ENCODE data around the gene SLC22A17.

Gene SLC22A17

DNA sequence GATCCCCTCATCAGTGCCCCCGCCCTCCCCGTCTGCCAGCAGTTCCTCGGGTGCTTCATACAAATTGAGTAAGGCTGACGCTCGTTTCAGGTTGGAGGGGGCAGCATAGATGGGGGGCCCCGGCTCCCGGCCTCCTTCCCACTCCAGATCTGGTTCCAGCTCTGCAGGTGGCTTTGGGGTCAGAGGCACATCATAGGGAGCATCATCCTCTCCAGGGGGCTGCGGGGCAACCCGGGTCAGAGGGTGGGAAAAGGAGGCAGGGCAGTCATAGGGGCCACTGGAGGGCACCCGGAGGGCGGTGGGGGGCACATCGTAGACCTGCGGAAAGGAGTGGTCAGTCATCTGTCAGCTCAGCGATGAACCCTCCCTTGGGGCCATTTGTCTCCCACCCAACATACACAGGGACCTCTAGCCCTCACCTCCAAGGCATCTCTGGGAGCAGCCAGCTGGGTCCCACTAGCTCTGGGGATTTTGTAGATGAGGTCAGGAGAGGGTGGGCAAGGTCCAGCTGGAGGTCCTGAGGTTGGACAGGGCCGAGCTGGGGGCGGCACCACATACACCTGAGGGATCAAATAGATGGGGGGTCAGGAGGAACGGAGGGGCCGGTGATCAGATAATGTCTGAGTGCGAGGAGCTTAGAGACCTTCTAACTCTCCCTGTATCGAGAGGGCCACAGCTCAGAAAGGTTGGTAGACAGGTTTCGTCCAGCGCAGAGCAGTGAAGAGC is 7.2 kb upstream of the SLC22A17 start:
- H3K4me3 ChIP-seq (ENCODE audit: low read depth, low read length): no peak overlapping the region
- TF ChIP-seq, protein P1, sequence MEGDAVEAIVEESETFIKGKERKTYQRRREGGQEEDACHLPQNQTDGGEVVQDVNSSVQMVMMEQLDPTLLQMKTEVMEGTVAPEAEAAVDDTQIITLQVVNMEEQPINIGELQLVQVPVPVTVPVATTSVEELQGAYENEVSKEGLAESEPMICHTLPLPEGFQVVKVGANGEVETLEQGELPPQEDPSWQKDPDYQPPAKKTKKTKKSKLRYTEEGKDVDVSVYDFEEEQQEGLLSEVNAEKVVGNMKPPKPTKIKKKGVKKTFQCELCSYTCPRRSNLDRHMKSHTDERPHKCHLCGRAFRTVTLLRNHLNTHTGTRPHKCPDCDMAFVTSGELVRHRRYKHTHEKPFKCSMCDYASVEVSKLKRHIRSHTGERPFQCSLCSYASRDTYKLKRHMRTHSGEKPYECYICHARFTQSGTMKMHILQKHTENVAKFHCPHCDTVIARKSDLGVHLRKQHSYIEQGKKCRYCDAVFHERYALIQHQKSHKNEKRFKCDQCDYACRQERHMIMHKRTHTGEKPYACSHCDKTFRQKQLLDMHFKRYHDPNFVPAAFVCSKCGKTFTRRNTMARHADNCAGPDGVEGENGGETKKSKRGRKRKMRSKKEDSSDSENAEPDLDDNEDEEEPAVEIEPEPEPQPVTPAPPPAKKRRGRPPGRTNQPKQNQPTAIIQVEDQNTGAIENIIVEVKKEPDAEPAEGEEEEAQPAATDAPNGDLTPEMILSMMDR (IDR thresholded peaks at IDR 0.05; ENCODE audit: low read depth, low read length): no peak

DNA sequence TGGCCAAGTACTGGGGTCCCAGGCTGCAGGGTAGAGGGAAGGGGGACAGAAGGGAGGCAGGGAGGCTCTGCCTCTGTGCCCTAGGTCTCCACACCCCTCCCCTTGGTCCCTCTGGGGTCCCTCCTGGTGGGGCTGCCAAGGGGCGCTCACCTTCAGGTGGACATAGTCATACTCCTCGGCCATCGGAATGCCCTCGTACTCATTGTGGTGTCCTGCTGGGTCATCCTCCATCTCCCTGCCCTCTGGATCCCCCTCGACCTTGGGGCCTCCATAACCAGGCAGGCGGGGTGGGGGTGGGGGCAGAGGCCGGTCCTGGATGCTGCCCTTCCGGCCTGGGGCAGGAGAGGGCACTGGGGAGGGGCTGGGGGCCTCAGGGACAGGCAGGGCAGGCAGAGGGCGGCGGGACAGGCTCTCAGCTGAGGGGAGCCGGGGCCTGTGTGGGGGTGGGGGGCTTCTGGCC is 6.5 kb upstream of the SLC22A17 start:
- TF ChIP-seq, protein P1 (IDR thresholded peaks at IDR 0.05; ENCODE audit: low read depth, low read length): no peak
- H3K4me3 ChIP-seq (ENCODE audit: low read depth, low read length): no peak overlapping the region

DNA sequence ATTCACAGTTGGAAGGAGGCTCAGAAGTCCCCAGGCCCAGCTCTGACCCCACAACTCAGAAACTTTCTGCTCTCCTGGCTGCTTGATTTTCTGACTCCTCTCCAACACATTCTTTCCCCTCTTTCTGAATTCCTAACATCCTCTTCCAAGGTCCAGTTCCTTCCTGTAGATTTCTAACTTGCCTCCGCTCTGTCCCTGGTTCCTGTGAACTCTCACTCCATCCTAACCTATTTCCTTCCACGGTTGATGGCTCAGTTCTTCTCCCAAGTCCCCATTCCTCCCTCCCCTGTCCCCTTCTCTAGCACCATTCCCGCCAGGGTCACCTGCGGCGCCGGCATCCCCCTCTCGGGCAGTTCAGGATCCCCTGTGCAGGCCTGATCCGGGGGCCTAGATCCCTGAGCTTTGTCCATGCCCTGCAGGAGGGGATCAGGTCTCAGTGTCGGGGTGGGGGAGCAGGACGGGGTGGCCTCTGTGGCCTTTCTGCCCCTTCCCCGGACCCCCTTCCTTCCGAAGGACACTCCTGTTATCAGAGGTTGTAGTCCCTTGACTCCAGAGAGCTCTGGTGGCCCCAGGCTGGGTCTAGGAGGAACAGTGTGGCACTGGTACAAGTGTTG is 6.0 kb upstream of the SLC22A17 start:
- TF ChIP-seq, protein P1 (IDR thresholded peaks at IDR 0.05; ENCODE audit: low read depth, low read length): no peak
- no peak overlapping the region for H3K4me3 ChIP-seq (ENCODE audit: low read depth, low read length)

DNA sequence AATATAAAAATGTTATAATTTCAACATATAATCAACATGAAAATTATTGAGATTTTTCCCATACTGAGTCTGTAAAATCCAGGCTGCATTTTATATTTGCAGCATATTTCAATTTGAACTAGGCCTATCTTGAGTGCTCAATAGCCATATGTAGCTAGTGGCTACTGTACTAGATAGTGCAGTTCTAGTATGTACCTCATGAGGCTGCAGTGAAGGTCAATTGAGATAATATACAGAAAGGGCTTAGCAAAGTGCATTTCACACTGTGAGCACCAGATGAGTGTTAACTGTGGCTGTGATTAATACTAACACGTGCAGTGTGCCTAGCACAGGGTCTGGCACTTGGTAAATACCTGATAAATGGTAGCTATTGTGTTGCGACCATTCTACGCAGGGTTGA is 5.4 kb upstream of the SLC22A17 start:
- TF ChIP-seq, protein P1 (IDR thresholded peaks at IDR 0.05; ENCODE audit: low read depth, low read length): no peak

DNA sequence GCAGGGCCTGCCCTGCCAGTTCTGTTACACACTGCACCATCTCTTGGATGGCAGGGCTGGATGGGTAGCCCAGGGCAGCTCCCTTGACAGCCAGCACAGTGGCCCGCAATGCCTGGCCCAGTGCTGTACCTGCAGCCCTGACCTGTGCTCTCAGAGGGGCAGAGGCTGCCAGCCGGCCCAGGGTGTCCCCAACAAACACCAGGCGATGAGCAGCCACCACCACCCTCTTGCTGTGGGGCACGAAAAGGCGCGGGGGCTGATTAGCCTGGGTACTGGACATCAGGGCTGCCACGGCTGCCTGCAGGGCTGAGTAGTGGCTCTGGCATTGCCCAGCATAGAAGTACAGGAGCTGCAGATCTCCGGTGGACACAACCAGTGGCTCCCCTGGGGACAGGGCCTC is 4.6 kb upstream of the SLC22A17 start:
- TF ChIP-seq, protein P1 (IDR thresholded peaks at IDR 0.05; ENCODE audit: low read depth, low read length): no peak
- H3K4me3 ChIP-seq (ENCODE audit: low read depth, low read length): no peak overlapping the region

More for the DNA sequence above, 5.4 kb upstream of the SLC22A17 start:
- H3K4me3 ChIP-seq (ENCODE audit: low read depth, low read length): no peak overlapping the region

DNA sequence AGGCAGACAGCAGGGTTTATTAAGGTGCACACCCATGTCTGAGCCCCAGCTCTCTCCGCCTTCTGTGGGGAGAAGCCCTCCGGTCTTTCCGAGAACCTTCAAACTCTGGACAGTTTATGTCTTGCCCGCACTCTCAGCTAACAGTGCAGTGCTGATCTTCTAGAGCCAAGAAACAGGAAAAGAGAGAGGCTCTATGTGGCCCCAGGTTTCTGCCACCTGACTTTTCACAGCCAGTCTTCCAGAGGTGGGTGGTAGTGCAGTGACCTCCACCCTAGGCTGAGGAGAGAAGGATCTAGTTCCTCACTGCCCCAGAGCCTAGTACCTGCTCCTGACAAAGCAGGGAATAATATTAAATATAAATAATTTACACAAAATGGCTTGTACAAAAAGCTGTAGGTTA is 4.0 kb upstream of the SLC22A17 start:
- H3K4me3 ChIP-seq (ENCODE audit: low read depth, low read length): no peak overlapping the region
- TF ChIP-seq, protein P1 (IDR thresholded peaks at IDR 0.05; ENCODE audit: low read depth, low read length): no peak

DNA sequence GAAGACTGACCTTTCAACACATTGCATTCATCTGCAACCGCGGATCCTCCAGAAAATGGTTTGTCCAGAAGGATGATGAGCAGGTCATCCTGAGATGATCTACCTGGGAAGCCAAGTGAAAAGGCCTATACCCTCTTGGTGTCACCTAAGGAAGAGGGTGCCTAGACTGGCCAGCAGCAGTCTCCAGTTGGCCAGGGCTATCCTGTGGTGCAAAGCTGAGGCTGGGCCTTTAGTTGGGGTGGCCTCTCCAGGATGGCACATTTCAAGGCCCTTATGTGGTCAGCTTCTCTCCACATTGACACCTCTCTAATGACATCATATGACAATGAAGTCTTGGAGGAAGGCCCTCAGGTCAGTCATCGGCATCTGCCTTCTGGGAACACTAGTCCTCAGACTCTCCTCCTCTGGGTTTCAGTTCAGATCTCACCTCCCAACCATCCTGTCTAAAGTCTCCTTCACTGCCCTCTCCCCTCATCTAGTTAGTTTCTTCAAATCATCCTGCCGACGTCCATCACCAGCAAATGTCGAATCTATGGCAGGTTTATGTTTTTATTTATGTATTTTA is 3.3 kb upstream of the SLC22A17 start:
- H3K4me3 ChIP-seq (ENCODE audit: low read depth, low read length): no peak overlapping the region
- TF ChIP-seq, protein P1 (IDR thresholded peaks at IDR 0.05; ENCODE audit: low read depth, low read length): no peak

All from WI38 (cell line).